Limb (tissue), 2 donors: ENCODE results near the gene PRADC1.

ENCODE experiments used
- DNase-seq, 2 donors: peaks; one replicate each; pipeline ENCODE4 v3.0.0-alpha.2; 2016; ENCODE audit errors: extremely low spot score in 2 of 2

PRADC1 gene

DNA sequence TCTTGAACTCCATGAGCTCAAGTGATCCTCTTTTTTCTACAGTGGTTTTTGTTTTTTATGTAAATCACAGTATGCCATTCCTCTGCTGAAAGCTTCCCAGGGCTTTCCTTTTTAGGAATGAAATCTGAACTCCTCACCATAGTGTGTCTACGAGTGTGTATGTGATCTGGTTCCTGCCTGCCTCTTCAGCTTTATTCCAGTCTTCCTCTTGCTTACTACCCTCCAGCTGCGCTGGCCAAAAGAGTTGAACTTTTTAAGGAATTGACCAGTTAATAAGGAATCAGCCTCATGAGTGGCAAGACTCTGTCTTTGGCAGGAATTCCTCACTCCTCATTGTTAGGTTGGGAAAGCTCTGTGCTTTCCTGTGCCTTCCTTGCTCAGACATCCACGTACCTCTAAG lies 5.1 kb upstream of the PRADC1 start:
- DNase-seq = no peak

- no peak for DNase-seq
These were observed 4.1 kb upstream of the PRADC1 start for GRCh38 chr2:73237168-73237567.

DNA sequence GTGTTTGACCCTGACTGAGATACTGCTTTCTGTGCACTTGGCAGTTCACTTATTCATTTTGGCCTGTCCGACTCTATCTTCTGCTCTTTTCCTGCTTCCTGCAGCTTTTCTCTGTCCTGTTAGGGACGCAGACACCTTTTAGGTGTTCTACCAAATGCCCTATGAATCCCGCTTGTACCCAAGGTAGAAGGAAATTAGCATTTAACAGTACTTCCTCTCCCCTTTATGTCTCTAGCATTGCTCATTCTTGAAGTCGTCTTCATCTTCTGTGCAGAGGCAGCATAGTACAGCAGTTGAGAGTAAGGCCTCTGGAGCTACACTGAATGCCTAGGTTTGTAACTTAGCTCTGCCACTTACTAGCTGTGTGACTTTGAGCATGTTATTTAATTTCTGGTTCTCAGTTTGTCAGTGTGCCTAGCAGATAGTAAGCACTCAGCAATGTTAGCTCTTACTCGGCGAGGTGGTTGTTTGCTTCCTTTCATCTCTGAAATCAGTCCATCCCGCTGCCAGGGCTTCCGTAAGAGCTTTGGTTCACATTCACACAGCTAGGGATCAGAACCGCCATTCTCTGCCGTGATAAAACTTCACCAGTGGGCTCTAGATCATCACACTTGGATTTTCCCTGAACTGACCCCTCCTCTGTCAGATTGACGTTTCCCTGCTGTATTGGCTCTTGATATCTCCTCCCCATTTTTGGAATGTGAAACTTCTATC lies 2.4 kb upstream of the PRADC1 start:
- no peak for DNase-seq

DNA sequence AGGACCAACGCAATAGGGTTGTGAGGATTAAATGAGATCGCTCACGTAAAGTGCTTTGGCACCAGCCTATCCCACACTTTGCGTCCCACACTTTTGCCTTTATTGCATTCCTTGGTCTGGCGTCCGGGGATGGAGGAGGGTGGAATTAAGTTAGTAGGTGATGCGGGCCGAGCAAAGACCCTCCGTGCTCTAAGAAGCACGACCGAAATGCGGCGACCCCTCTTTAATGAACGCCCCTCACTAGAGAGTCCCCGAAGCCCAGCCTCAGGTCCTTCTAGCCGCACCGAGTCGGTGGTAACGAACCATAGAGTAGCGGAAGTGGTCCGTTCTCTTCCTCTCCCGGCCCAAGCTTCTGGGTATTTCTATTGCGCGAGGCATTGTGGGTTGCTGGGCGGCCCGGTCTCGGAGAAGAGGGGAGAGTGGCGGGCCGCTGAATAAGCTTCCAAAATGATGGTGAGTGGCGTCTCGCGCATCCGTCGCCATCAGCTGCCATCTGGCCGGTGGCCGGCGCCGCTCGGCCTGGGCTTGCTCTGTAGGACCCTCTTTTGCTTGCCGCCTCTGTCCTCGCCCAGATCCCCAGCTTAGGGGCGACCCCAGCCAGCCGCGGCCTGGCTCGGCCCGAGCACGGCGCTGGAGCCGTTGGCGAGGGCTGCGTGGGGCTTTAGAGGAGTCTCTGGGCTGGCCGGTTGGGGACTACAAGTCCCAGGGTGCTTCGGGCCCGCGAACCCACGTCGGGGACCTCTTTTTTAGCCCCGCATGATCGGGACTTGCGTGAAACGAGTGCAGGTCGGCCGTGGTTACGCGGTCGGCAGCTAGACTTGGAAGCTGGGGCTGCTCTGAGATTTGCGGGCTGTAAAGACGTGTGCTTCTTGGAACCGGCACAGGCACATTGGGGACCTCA lies 1.1 kb upstream of the PRADC1 start, which contains the start of gene CCT7:
CCT7 (plus strand) TSS at position 377 of the 901 bp plus-strand sequence; CDS start at position 448, 71 bp downstream.
- DNase-seq = peak; percentile 90 to 91

DNA sequence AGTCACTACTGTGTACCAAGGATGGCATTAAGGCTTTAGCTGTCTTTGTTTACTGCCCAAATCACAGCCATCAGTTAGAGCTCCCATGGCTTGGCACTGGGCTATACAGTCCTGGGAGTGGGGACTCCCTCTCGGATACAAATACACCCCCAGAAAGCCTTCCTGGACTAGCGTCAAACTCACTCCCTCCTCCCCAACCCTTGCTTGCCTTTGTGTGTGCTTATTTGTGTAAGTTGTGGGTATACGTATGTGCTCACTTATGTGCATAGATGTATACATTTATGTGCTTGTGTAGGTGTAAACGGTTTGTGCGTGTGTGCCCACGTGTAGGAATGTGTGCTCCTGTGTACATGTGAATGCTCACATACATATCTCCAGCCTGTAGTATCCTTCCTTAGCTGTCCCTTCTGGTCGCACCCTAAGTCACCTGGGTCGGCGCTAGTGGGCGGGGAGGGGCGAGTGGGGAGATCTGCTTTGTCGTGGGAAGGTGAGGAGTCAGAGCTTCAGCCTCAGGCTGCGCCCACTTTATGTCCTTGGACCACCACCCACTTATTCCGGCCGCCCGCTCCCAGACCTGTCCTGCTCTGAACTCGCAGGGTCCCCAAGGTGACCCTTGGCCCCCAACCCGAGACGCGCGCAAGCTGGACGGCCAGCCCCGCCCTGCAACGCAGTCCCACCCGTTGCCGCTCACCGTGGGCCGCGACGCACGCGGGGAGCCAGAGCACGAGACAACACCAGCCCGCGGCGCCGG lies 461 bp downstream of the PRADC1 start:
- DNase-seq = no peak

DNA sequence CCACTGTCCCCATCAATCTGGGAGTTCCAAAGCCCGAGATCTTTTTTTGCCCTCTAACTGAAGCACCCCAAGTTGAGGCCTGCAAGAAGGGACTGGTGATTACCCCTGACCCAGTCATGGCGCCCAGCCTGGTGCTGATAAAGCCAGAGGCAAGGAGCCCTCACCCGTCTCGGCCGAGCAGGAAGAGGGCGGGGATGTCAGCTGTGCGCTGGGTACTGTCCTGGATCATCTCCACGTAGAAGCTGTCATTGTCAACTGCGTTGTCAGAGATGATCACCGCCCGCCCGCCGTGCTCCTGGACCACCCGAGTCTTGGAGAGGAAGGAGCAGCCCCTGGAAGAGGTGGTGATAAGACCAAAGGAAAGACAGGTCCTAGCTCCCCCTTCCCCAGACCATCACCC lies 4.4 kb downstream of the PRADC1 start:
- no peak for DNase-seq

- no peak for DNase-seq
These were observed 6.0 kb downstream of the PRADC1 start for GRCh38 chr2:73227086-73227485.

GRCh38 chr2:73225513-73226360 lies 7.3 kb downstream of the PRADC1 start:
- DNase-seq = no peak

DNA sequence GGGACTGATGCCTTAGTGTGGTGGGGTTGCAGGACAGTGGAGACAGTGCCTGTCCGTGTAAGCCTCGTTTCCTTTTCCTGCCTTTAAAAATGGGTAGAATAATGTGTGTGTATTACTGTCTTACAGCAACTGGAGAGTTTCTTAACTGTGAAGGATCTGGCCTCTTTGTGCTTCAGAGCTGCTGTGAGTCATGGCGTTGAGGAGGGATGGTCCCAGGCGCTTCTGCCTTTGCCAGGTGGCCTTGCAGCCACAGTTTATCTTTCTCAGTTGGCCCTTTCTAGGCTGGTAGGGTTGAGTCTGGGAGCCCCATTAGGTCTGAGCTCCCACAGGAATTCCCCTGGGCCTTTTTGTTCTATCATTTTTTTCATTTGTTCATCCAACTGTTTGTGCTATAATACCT lies 9.2 kb downstream of the PRADC1 start:
- DNase-seq = no peak

GRCh38 chr2:73218298-73218697 lies 14.7 kb downstream of the PRADC1 start:
- no peak for DNase-seq

- DNase-seq = no peak
These were observed 15.2 kb downstream of the PRADC1 start for GRCh38 chr2:73217826-73218225.

DNA sequence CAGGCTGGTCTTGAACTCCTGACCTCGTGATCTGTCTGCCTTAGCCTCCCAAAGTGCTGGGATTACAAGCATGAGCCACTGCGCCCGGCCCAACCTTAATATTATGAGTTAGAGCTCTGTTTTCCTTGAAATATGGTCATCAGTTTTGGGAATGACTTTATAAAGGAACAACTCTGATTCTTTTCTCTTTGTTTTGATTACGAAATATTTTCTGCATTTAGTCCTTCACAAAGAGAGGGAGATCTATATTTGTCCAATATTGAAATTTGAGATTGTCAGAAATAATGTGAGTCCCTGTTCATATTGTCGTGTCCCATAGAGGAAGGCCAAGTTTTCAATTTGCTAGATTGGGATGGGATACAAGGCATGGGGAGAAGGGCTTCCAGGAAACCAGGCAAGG lies 15.9 kb downstream of the PRADC1 start:
- no peak for DNase-seq

DNA sequence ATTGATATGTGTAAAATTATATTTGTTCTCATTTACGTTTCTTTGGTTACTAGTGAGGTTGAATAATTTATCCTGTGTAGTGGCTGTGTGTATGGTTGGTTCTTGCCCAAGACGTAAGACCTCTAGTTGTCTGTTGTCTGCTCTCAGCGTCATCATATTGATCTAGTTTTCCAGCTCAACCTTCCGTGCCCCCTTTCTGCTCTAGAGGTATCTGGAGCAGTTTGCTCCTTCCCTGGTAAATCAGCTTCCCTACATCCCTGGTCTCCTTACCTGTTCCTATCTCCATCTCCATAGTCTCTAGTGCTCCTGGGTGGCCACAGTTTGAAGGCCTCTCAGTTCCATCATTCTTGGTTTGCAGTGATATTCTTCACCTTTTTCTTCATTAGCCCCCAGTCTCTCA lies 17.8 kb downstream of the PRADC1 start:
- DNase-seq = no peak

DNA sequence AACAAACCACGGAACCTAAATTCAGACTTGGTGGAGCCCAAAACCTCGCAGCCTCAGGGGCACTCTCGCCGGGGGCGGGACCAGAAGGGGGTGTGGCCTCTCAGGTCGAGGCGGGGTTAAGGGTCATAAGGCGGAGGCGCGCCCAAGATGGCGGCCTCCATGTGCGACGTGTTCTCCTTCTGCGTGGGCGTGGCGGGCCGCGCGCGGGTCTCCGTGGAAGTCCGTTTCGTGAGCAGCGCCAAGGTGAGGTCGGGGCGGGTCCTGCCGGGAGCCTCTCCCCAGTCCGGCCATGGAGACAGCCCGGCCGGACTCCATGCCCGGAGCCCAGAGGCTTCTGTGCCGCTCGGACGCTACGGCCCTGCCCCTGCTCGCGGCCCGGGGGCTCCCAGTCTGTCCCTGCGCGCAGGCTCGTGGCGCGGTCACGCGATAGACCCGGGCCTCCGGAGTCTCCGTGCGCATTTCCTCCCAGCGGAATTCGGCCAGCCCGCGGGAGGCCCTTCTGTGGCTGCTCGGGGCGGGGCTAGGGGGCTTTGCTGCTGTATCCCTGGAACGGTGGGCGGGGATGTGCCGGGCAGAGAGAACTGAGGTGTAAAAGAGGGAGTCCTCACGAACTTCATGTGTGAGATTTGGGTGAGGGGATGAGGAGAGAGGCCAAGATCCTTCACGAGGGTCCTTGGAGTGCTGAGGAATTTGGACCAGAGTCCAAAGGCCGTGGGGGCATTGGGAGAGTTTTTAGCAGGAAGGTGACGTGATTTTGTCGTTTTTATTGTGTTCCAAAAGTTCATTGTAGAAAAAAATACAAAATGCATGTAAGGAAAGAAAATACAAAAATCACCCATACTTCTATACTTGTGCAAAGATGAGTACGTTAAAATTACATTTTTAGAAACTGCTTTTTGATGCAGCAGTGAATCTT lies 18.7 kb downstream of the PRADC1 start, which contains the start of gene SMYD5:
SMYD5 (plus strand) TSS at position 126 of the 916 bp plus-strand sequence; CDS start at position 148, 22 bp downstream.
- peak; percentile 81 to 90 for DNase-seq

GRCh38 chr2:73212448-73213176 lies 20.4 kb downstream of the PRADC1 start:
- peak; percentile 41 to 76 for DNase-seq

- DNase-seq = no peak
These were observed 21.0 kb downstream of the PRADC1 start for GRCh38 chr2:73212098-73212447.

DNA sequence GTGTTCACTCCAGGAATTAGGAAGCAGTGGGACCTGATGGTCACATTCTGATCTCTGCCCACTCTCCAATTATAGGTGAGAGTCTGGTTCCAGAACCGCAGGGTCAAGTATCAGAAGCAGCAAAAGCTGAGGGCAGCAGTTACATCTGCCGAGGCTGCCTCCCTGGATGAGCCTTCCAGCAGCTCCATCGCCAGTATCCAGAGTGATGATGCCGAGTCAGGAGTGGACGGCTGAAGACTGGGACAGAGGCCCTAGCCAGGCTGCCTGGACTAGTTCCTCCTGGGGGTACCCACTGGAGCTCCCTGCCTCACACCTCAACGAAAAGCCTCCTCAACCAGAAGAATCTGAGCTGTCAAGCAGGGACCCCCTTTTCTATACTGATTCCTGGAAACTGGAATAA lies 22.3 kb downstream of the PRADC1 start:
- DNase-seq = no peak

- no peak for DNase-seq
These were observed 23.0 kb downstream of the PRADC1 start for GRCh38 chr2:73210019-73210418.

GRCh38 chr2:73208258-73208657 lies 24.8 kb downstream of the PRADC1 start:
- DNase-seq = no peak
